BE2C (cell line): ENCODE results near the gene ZDHHC24.

ENCODE experiments used
- DNase-seq: peaks from one replicate; pipeline ENCODE4 v3.0.0-alpha.2; 2020
- H3K27me3 ChIP-seq: fragments of 250-450 bp; sonication (Bioruptor Pico); 2 replicates; pipeline ENCODE4 v1.5.1; 2020; ENCODE audit warnings: mild to moderate bottlenecking
- H3K36me3 ChIP-seq: fragments of 250-450 bp; sonication (Bioruptor Pico); 2 replicates; pipeline ENCODE4 v1.5.1; 2020; ENCODE audit warnings: mild to moderate bottlenecking
- H3K4me1 ChIP-seq: fragments of 250-450 bp; sonication (Bioruptor Pico); 2 replicates; pipeline ENCODE4 v1.5.1; 2020
- H3K4me3 ChIP-seq: 2 replicates; pipeline ENCODE4 v1.5.1; 2011; ENCODE audit warnings: low read depth, low read length
- H3K9me3 ChIP-seq: fragments of 250-450 bp; sonication (Bioruptor Pico); 2 replicates; pipeline ENCODE4 v1.5.1; 2020
- CTCF ChIP-seq: IDR thresholded peaks from 2 replicates; pipeline ENCODE4 v1.5.1; 2012; ENCODE audit warnings: mild to moderate bottlenecking, low read depth, low read length

Gene ZDHHC24

GRCh38 chr11:66476173-66476840, 69.5 kb downstream of the ZDHHC24 start:
- DNase-seq: no peak
- H3K36me3 ChIP-seq: no peaks in the 10 kb centered on the region; the same call in 1 of the 2 replicates
- no peaks in the 10 kb centered on the region for H3K27me3 ChIP-seq
- no peak for TF ChIP-seq CTCF
- no peaks in the 10 kb centered on the region for H3K4me1 ChIP-seq
- no peak overlapping the region for H3K4me3 ChIP-seq
- H3K9me3 ChIP-seq: no peaks in the 10 kb centered on the region

GRCh38 chr11:66475349-66476172, 70.3 kb downstream of the ZDHHC24 start:
- no peaks in the 10 kb centered on the region for H3K4me1 ChIP-seq
- H3K4me3 ChIP-seq: no peak overlapping the region
- no peaks in the 10 kb centered on the region for H3K27me3 ChIP-seq
- no peak for TF ChIP-seq CTCF
- no peak for DNase-seq
- H3K9me3 ChIP-seq: no peaks in the 10 kb centered on the region
- no peaks in the 10 kb centered on the region; the same call in 1 of the 2 replicates for H3K36me3 ChIP-seq

GRCh38 chr11:66473608-66474515, 72.0 kb downstream of the ZDHHC24 start:
- Histone ChIP-seq H3K4me3 (no peak overlapping the region), H3K4me1 (no peaks in the 10 kb centered on the region; the same call in 1 of the 2 replicates), H3K9me3 (no peaks in the 10 kb centered on the region), H3K27me3 (no peaks in the 10 kb centered on the region), H3K36me3 (no peaks in the 10 kb centered on the region; the same call in 1 of the 2 replicates)
- DNase-seq: no peak
- no peak for TF ChIP-seq CTCF

GRCh38 chr11:66473167-66473566, 72.7 kb downstream of the ZDHHC24 start:
- H3K27me3 ChIP-seq: no peaks in the 10 kb centered on the region
- no peaks in the 10 kb centered on the region for H3K9me3 ChIP-seq
- H3K36me3 ChIP-seq: no peaks in the 10 kb centered on the region; the same call in 1 of the 2 replicates
- no peaks in the 10 kb centered on the region; the same call in 1 of the 2 replicates for H3K4me1 ChIP-seq
- no peak for TF ChIP-seq CTCF
- DNase-seq: no peak
- no peak overlapping the region for H3K4me3 ChIP-seq

GRCh38 chr11:66472054-66472453, 73.8 kb downstream of the ZDHHC24 start:
- Histone ChIP-seq H3K27me3 (no peaks in the 10 kb centered on the region), H3K4me1 (no peaks in the 10 kb centered on the region; the same call in 1 of the 2 replicates), H3K36me3 (no peaks in the 10 kb centered on the region; the same call in 1 of the 2 replicates), H3K9me3 (no peaks in the 10 kb centered on the region), H3K4me3 (no peak overlapping the region)
- no peak for TF ChIP-seq CTCF
- DNase-seq: no peak
